T-cell (primary cell): ENCODE results near the gene MPO. TPM values are rescaled to one million over a fixed set of nuclear protein-coding genes. Genes with fewer than 3 reads are reported as not detected.

Experiments used
- ATAC-seq, 4 experiments: fragments of 200-7000 bp in 3 of 4; fragments of 150-1000 bp in 1 of 4; cut with Tn5 transposase; replicated peaks in 1 of 4; 1 replicate in 3 of 4; 2 replicates in 1 of 4; pipeline ENCODE4 v1.10.0; 2021; ENCODE audit warnings: moderate library complexity in 3 of 4, mild to moderate bottlenecking in 2 of 4, moderate number of reproducible peaks in 1 of 4
- CTCF ChIA-PET, 2 donors: fragments of 300-600 bp; sonication (Branson Sonifier 250); formaldehyde crosslinking; loops; one replicate each; lab custom pipeline; 2022; ENCODE audit warnings: antibody characterized with exemption in 2 of 2; lab: Charles Lee
- POLR2A ChIA-PET, 2 donors: fragments of 300-600 bp; sonication (Branson Sonifier 250); formaldehyde crosslinking; loops; one replicate each; lab custom pipeline; 2022; ENCODE audit warnings: antibody characterized with exemption in 2 of 2; lab: Charles Lee
- DNase-seq, 35 experiments: peaks; one replicate each; pipeline versions ENCODE4 v3.0.0 to v3.0.0-alpha.2; 2013 to 2023
- H3K27ac ChIP-seq: one replicate; pipeline ENCODE4 v1.5.1; 2013; ENCODE audit warnings: low read length
- H3K27me3 ChIP-seq, 2 experiments: replicated peaks in 1 of 2; 1 replicate in 1 of 2; 2 replicates in 1 of 2; pipeline versions ENCODE4 v1.6.1 to v1.7.0; 2013; ENCODE audit warnings: low read length in 1 of 2, mixed read lengths in 1 of 2; ENCODE audit not compliant: control insufficient read depth in 2 of 2, insufficient read depth in 2 of 2; ENCODE audit errors: extremely low read depth in 1 of 2
- H3K36me3 ChIP-seq, 2 donors: 1 replicate in 1 of 2; 2 replicates in 1 of 2; pipeline versions ENCODE4 v1.6.1 to v1.7.0; 2013; ENCODE audit warnings: low read length in 1 of 2; ENCODE audit not compliant: control insufficient read depth in 2 of 2, insufficient read depth in 1 of 2; ENCODE audit errors: extremely low read depth in 1 of 2
- H3K4me1 ChIP-seq, 2 experiments: 1 replicate in 1 of 2; 2 replicates in 1 of 2; pipeline versions ENCODE4 v1.6.1 to v1.7.0; 2013; ENCODE audit warnings: low read length in 2 of 2, mixed read lengths in 1 of 2; ENCODE audit not compliant: insufficient read depth in 2 of 2, control insufficient read depth in 1 of 2; ENCODE audit errors: extremely low read depth in 1 of 2
- H3K4me3 ChIP-seq, 2 donors: 1 replicate in 1 of 2; 2 replicates in 1 of 2; pipeline versions ENCODE4 v1.5.1 to v1.7.0; 2013; ENCODE audit warnings: mild to moderate bottlenecking in 2 of 2, low read length in 1 of 2, moderate library complexity in 1 of 2; ENCODE audit not compliant: control insufficient read depth in 1 of 2; ENCODE audit errors: extremely low read depth in 1 of 2
- H3K9me3 ChIP-seq: 2 replicates; pipeline ENCODE4 v1.7.0; 2013
- H3K27ac Mint-ChIP-seq, 2 donors: one replicate each; pipeline ENCODE4 v1.8.0; 2020 to 2021; ENCODE audit warnings: mild to moderate bottlenecking in 2 of 2, mixed read lengths in 2 of 2
- H3K27me3 Mint-ChIP-seq, 2 donors: one replicate each; pipeline ENCODE4 v1.8.0; 2021 to 2022; ENCODE audit warnings: mixed read lengths in 2 of 2
- H3K36me3 Mint-ChIP-seq: one replicate; pipeline ENCODE4 v1.8.0; 2021; ENCODE audit warnings: mixed read lengths
- H3K4me1 Mint-ChIP-seq, 3 donors: one replicate each; pipeline ENCODE4 v1.8.0; 2020 to 2022; ENCODE audit warnings: mixed read lengths in 3 of 3, mild to moderate bottlenecking in 1 of 3
- H3K4me3 Mint-ChIP-seq, 3 donors: one replicate each; pipeline ENCODE4 v1.8.0; 2020 to 2022; ENCODE audit warnings: mild to moderate bottlenecking in 3 of 3, mixed read lengths in 3 of 3, moderate library complexity in 3 of 3
- H3K9me3 Mint-ChIP-seq, 3 donors: one replicate each; pipeline ENCODE4 v1.8.0; 2020 to 2022; ENCODE audit warnings: mixed read lengths in 3 of 3
- WGBS: methylation state at CpG from one replicate; pipeline ENCODE4 v1.1.5; 2013; ENCODE audit warnings: missing lambda C conversion rate; ENCODE audit not compliant: insufficient coverage; 5-methylcytosine and 5-hydroxymethylcytosine counted together
- total RNA-seq, 35 experiments: library from RNA in 6 of 35; stranded (reverse) in 6 of 35; fragments of 120-200 nt in 1 of 35; gene quantifications; one replicate each; pipeline versions ENCODE4 v1.2.1 to v1.2.4 and lab custom pipeline; 2013 to 2026

MPO gene
- total RNA-seq, 5 donors from 2014 or later (not counting 1 experiment from before 2014, with no cell fraction given), result 0.32 to 1.9 (median 1.1) TPM

GRCh38 chr17:58245428-58246103 lies 35.2 kb downstream of the MPO start:
- Mint-ChIP-seq H3K27ac (no peak overlapping the region), H3K9me3 (no peaks in the 10 kb centered on the region), H3K4me3 (no peak overlapping the region), H3K27me3 (peaks cover 27 to 36% of the 10 kb centered on the region in 2 donors), H3K4me1 (peaks cover 11 to 21% (median 18%) of the 10 kb centered on the region in 3 donors), H3K36me3 (no peaks in the 10 kb centered on the region)
- ATAC-seq (no peak), DNase-seq (no peak)
- POLR2A ChIA-PET, result no interaction called here
- Histone ChIP-seq H3K27ac (no peak overlapping the region), H3K27me3 (peaks cover 0 to 53% of the 10 kb centered on the region in 2 experiments), H3K9me3 (no peaks in the 10 kb centered on the region), H3K4me3 (no peak overlapping the region), H3K36me3 (no peaks in the 10 kb centered on the region), H3K4me1 (peaks cover 0 to 21% of the 10 kb centered on the region in 2 experiments)
- CTCF ChIA-PET, result no interaction called here
- 90% methylated on average over 6 of the region's 10 CpGs for WGBS

- H3K27ac ChIP-seq, result no peak overlapping the region
- no peaks in the 10 kb centered on the region for H3K36me3 Mint-ChIP-seq
- H3K27me3 ChIP-seq, result peaks cover 0 to 52% of the 10 kb centered on the region in 2 experiments
- peaks cover 0 to 20% of the 10 kb centered on the region in 2 experiments for H3K4me1 ChIP-seq
- DNase-seq (no peak), ATAC-seq (no peak)
- CTCF ChIA-PET, result interaction anchor here in 1 of 2 donors (0.6 kb wide), 1 partner anchor 850 kb away, joined by 3 read pairs; no protein-coding TSS in a partner anchor
- POLR2A ChIA-PET, result no interaction called here
- no peaks in the 10 kb centered on the region for H3K9me3 ChIP-seq
- H3K36me3 ChIP-seq, result no peaks in the 10 kb centered on the region
- no peak overlapping the region for H3K27ac Mint-ChIP-seq
- no peak overlapping the region for H3K4me3 ChIP-seq
- no peak overlapping the region for H3K4me3 Mint-ChIP-seq
- peaks cover 11 to 16% (median 14%) of the 10 kb centered on the region in 3 donors for H3K4me1 Mint-ChIP-seq
- 77% methylated on average over 3 of the region's 6 CpGs for WGBS
- H3K27me3 Mint-ChIP-seq, result peaks cover 29 to 40% of the 10 kb centered on the region in 2 donors
- H3K9me3 Mint-ChIP-seq, result no peaks in the 10 kb centered on the region
Measured at GRCh38 chr17:58244963-58245362, 35.8 kb downstream of the MPO start.

GRCh38 chr17:58242171-58242784 lies 38.5 kb downstream of the MPO start:
- Mint-ChIP-seq H3K27me3 (peaks cover 29 to 57% of the 10 kb centered on the region in 2 donors), H3K36me3 (no peaks in the 10 kb centered on the region), H3K9me3 (no peaks in the 10 kb centered on the region), H3K27ac (no peak overlapping the region), H3K4me1 (no peaks in the 10 kb centered on the region), H3K4me3 (no peak overlapping the region)
- H3K27me3 ChIP-seq, result peaks cover 2 to 47% of the 10 kb centered on the region in 2 experiments
- POLR2A ChIA-PET, result interaction anchor here in 1 of 2 donors (0.8 kb wide), 1 partner anchor 12 kb away, joined by 5 read pairs; no protein-coding TSS in a partner anchor
- 20% methylated on average over 4 of the region's 4 CpGs for WGBS
- no peak overlapping the region for H3K27ac ChIP-seq
- H3K36me3 ChIP-seq, result no peaks in the 10 kb centered on the region
- DNase-seq (no peak), ATAC-seq (no peak)
- CTCF ChIA-PET, result interaction anchor here (0.6 to 0.7 kb wide), 2 partner anchors 69 to 888 kb away, joined by 3 read pairs; no protein-coding TSS in a partner anchor
- no peak overlapping the region for H3K4me3 ChIP-seq
- H3K9me3 ChIP-seq, result no peaks in the 10 kb centered on the region
- H3K4me1 ChIP-seq, result peaks cover 0 to 3% of the 10 kb centered on the region in 2 experiments

GRCh38 chr17:58239987-58240386 lies 40.7 kb downstream of the MPO start:
- ChIA-PET CTCF (no interaction called here), POLR2A (no interaction called here)
- no peak for DNase-seq
- Mint-ChIP-seq H3K9me3 (no peaks in the 10 kb centered on the region), H3K27ac (no peak overlapping the region), H3K27me3 (peaks cover 36 to 68% of the 10 kb centered on the region in 2 donors), H3K4me3 (no peak overlapping the region), H3K36me3 (no peaks in the 10 kb centered on the region), H3K4me1 (no peaks in the 10 kb centered on the region)
- Histone ChIP-seq H3K4me3 (no peak overlapping the region), H3K36me3 (no peaks in the 10 kb centered on the region), H3K27ac (no peak overlapping the region), H3K9me3 (no peaks in the 10 kb centered on the region), H3K27me3 (peaks cover 2 to 44% of the 10 kb centered on the region in 2 experiments), H3K4me1 (peaks cover 0 to 3% of the 10 kb centered on the region in 2 experiments)
- ATAC-seq, result no peak
- WGBS, result 62% methylated on average over 1 of the region's 1 CpG

GRCh38 chr17:58238147-58238634 lies 42.5 kb downstream of the MPO start, which contains the start of gene LPO:
LPO (plus strand) TSS chr17:58238584; CDS start chr17:58242980, 4,396 bp downstream.
- H3K4me1 Mint-ChIP-seq, result no peaks in the 10 kb centered on the region
- H3K9me3 ChIP-seq, result no peaks in the 10 kb centered on the region
- H3K36me3 Mint-ChIP-seq, result no peaks in the 10 kb centered on the region
- no peaks in the 10 kb centered on the region for H3K9me3 Mint-ChIP-seq
- H3K27ac ChIP-seq, result no peak within 1 kb of the TSS
- 33% methylated on average over 1 of the region's 5 CpGs for WGBS
- ChIA-PET CTCF (interaction anchor here in 1 of 2 donors (1.3 kb wide), 1 partner anchor 12 kb away, joined by 6 read pairs; no protein-coding TSS in a partner anchor), POLR2A (no interaction called here)
- H3K36me3 ChIP-seq, result no peaks in the 10 kb centered on the region
- DNase-seq (no peak), ATAC-seq (no peak)
- H3K4me3 ChIP-seq, result no peak within 1 kb of the TSS
- peaks cover 0 to 3% of the 10 kb centered on the region in 2 experiments for H3K4me1 ChIP-seq
- peaks cover 2 to 37% of the 10 kb centered on the region in 2 experiments for H3K27me3 ChIP-seq
- H3K27ac Mint-ChIP-seq, result no peak within 1 kb of the TSS
- peaks cover 34 to 64% of the 10 kb centered on the region in 2 donors for H3K27me3 Mint-ChIP-seq
- H3K4me3 Mint-ChIP-seq, result no peak within 1 kb of the TSS

GRCh38 chr17:58236394-58236793 lies 44.3 kb downstream of the MPO start:
- no peak for DNase-seq
- no peak overlapping the region for H3K4me3 Mint-ChIP-seq
- POLR2A ChIA-PET, result no interaction called here
- no peaks in the 10 kb centered on the region for H3K36me3 ChIP-seq
- H3K4me1 ChIP-seq, result no peaks in the 10 kb centered on the region
- no peaks in the 10 kb centered on the region for H3K9me3 Mint-ChIP-seq
- no peak overlapping the region for H3K27ac Mint-ChIP-seq
- CTCF ChIA-PET, result interaction anchor here in 1 of 2 donors (1.6 kb wide), 1 partner anchor 13 kb away, joined by 6 read pairs; no protein-coding TSS in a partner anchor
- H3K27me3 Mint-ChIP-seq, result peaks cover 34 to 49% of the 10 kb centered on the region in 2 donors
- H3K4me1 Mint-ChIP-seq, result no peaks in the 10 kb centered on the region
- ATAC-seq, result no peak
- no peak overlapping the region for H3K27ac ChIP-seq
- H3K9me3 ChIP-seq, result no peaks in the 10 kb centered on the region
- WGBS, result 85% methylated on average over 2 of the region's 2 CpGs
- H3K36me3 Mint-ChIP-seq, result no peaks in the 10 kb centered on the region
- no peak overlapping the region for H3K4me3 ChIP-seq
- H3K27me3 ChIP-seq, result peaks cover 2 to 39% of the 10 kb centered on the region in 2 experiments
